T-cell (primary cell): ENCODE results near the gene IL34. TPM values are rescaled to one million over a fixed set of nuclear protein-coding genes. Genes with fewer than 3 reads are reported as not detected.

Source experiments
- ATAC-seq, 4 experiments: fragments of 200-7000 bp in 3 of 4; fragments of 150-1000 bp in 1 of 4; cut with Tn5 transposase; replicated peaks in 1 of 4; 1 replicate in 3 of 4; 2 replicates in 1 of 4; pipeline ENCODE4 v1.10.0; 2021; ENCODE audit warnings: moderate library complexity in 3 of 4, mild to moderate bottlenecking in 2 of 4, moderate number of reproducible peaks in 1 of 4
- CTCF ChIA-PET, 2 donors: fragments of 300-600 bp; sonication (Branson Sonifier 250); formaldehyde crosslinking; loops; one replicate each; lab custom pipeline; 2022; ENCODE audit warnings: antibody characterized with exemption in 2 of 2; lab: Charles Lee
- POLR2A ChIA-PET, 2 donors: fragments of 300-600 bp; sonication (Branson Sonifier 250); formaldehyde crosslinking; loops; one replicate each; lab custom pipeline; 2022; ENCODE audit warnings: antibody characterized with exemption in 2 of 2; lab: Charles Lee
- DNase-seq, 35 experiments: peaks; one replicate each; pipeline versions ENCODE4 v3.0.0 to v3.0.0-alpha.2; 2013 to 2023
- H3K27ac ChIP-seq: one replicate; pipeline ENCODE4 v1.5.1; 2013; ENCODE audit warnings: low read length
- H3K27me3 ChIP-seq, 2 experiments: replicated peaks in 1 of 2; 1 replicate in 1 of 2; 2 replicates in 1 of 2; pipeline versions ENCODE4 v1.6.1 to v1.7.0; 2013; ENCODE audit warnings: low read length in 1 of 2, mixed read lengths in 1 of 2; ENCODE audit not compliant: control insufficient read depth in 2 of 2, insufficient read depth in 2 of 2; ENCODE audit errors: extremely low read depth in 1 of 2
- H3K36me3 ChIP-seq, 2 donors: 1 replicate in 1 of 2; 2 replicates in 1 of 2; pipeline versions ENCODE4 v1.6.1 to v1.7.0; 2013; ENCODE audit warnings: low read length in 1 of 2; ENCODE audit not compliant: control insufficient read depth in 2 of 2, insufficient read depth in 1 of 2; ENCODE audit errors: extremely low read depth in 1 of 2
- H3K4me1 ChIP-seq, 2 experiments: 1 replicate in 1 of 2; 2 replicates in 1 of 2; pipeline versions ENCODE4 v1.6.1 to v1.7.0; 2013; ENCODE audit warnings: low read length in 2 of 2, mixed read lengths in 1 of 2; ENCODE audit not compliant: insufficient read depth in 2 of 2, control insufficient read depth in 1 of 2; ENCODE audit errors: extremely low read depth in 1 of 2
- H3K4me3 ChIP-seq, 2 donors: 1 replicate in 1 of 2; 2 replicates in 1 of 2; pipeline versions ENCODE4 v1.5.1 to v1.7.0; 2013; ENCODE audit warnings: mild to moderate bottlenecking in 2 of 2, low read length in 1 of 2, moderate library complexity in 1 of 2; ENCODE audit not compliant: control insufficient read depth in 1 of 2; ENCODE audit errors: extremely low read depth in 1 of 2
- H3K9me3 ChIP-seq: 2 replicates; pipeline ENCODE4 v1.7.0; 2013
- H3K27ac Mint-ChIP-seq, 2 donors: one replicate each; pipeline ENCODE4 v1.8.0; 2020 to 2021; ENCODE audit warnings: mild to moderate bottlenecking in 2 of 2, mixed read lengths in 2 of 2
- H3K27me3 Mint-ChIP-seq, 2 donors: one replicate each; pipeline ENCODE4 v1.8.0; 2021 to 2022; ENCODE audit warnings: mixed read lengths in 2 of 2
- H3K36me3 Mint-ChIP-seq: one replicate; pipeline ENCODE4 v1.8.0; 2021; ENCODE audit warnings: mixed read lengths
- H3K4me1 Mint-ChIP-seq, 3 donors: one replicate each; pipeline ENCODE4 v1.8.0; 2020 to 2022; ENCODE audit warnings: mixed read lengths in 3 of 3, mild to moderate bottlenecking in 1 of 3
- H3K4me3 Mint-ChIP-seq, 3 donors: one replicate each; pipeline ENCODE4 v1.8.0; 2020 to 2022; ENCODE audit warnings: mild to moderate bottlenecking in 3 of 3, mixed read lengths in 3 of 3, moderate library complexity in 3 of 3
- H3K9me3 Mint-ChIP-seq, 3 donors: one replicate each; pipeline ENCODE4 v1.8.0; 2020 to 2022; ENCODE audit warnings: mixed read lengths in 3 of 3
- WGBS: methylation state at CpG from one replicate; pipeline ENCODE4 v1.1.5; 2013; ENCODE audit warnings: missing lambda C conversion rate; ENCODE audit not compliant: insufficient coverage; 5-methylcytosine and 5-hydroxymethylcytosine counted together
- total RNA-seq, 35 experiments: library from RNA in 6 of 35; stranded (reverse) in 6 of 35; fragments of 120-200 nt in 1 of 35; gene quantifications; one replicate each; pipeline versions ENCODE4 v1.2.1 to v1.2.4 and lab custom pipeline; 2013 to 2026

Gene IL34
- total RNA-seq, 5 donors from 2014 or later (not counting 1 experiment from before 2014, with no cell fraction given) = 0.20 to 0.53 (median 0.45) TPM; not detected in 2

DNA sequence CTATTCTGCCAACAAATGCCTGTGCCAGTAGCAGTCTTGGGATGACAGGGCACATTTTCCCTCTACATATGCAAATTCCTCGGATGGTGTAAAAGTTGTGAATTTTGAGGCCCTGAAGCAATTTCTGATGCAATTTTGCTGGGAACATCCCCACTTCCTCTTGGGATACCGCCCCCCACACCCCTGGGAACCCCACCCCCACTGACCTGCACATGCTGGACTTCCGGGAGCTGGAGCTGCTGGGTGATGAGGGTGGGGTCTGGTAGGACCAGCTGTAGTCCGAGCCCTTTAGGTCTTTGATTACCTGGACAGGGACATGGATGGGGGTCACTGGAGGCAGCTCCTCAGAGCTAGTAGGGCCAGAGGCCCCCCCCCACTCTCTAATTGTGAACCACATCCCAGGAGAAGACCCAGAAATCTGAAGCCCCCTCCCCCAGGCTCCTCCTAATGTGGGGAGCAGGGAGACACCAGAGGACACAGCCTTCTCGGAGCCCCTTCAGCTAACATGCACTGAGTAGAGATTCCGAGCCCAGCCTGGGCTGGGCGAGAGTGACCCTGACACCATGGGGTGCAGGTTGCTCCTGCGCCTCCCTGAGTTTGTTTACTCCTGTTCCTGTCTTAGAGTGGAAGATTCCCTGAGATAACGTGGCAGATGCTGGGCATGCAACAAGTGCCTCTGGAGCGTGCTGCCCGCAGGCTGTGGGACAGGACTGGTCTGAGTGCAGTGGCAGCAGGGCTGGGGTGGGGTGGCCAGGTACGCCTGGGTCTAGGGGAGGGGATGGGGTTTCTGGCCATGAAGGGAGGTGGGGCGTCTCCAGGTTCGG, 30.5 kb downstream of the IL34 start:
- Histone ChIP-seq H3K36me3 (peaks cover 0 to 6% of the 10 kb centered on the region in 2 donors), H3K27me3 (peaks cover 0 to 18% of the 10 kb centered on the region in 2 experiments), H3K4me3 (no peak overlapping the region), H3K27ac (no peak overlapping the region), H3K4me1 (peaks cover 0 to 20% of the 10 kb centered on the region in 2 experiments), H3K9me3 (no peaks in the 10 kb centered on the region)
- CTCF ChIA-PET = no interaction called here
- no peak for DNase-seq
- H3K27me3 Mint-ChIP-seq = no peaks in the 10 kb centered on the region
- H3K9me3 Mint-ChIP-seq = no peaks in the 10 kb centered on the region
- H3K4me1 Mint-ChIP-seq = peaks cover 0 to 2% (median 0%) of the 10 kb centered on the region in 3 donors
- no peak for ATAC-seq
- POLR2A ChIA-PET = interaction anchor here in 1 of 2 donors (1.1 kb wide), 1 partner anchor 16 kb away, joined by 3 read pairs; no protein-coding TSS in a partner anchor
- no peaks in the 10 kb centered on the region for H3K36me3 Mint-ChIP-seq
- WGBS = 97% methylated on average over 8 of the region's 14 CpGs
- no peak overlapping the region for H3K4me3 Mint-ChIP-seq
- no peak overlapping the region for H3K27ac Mint-ChIP-seq

DNA sequence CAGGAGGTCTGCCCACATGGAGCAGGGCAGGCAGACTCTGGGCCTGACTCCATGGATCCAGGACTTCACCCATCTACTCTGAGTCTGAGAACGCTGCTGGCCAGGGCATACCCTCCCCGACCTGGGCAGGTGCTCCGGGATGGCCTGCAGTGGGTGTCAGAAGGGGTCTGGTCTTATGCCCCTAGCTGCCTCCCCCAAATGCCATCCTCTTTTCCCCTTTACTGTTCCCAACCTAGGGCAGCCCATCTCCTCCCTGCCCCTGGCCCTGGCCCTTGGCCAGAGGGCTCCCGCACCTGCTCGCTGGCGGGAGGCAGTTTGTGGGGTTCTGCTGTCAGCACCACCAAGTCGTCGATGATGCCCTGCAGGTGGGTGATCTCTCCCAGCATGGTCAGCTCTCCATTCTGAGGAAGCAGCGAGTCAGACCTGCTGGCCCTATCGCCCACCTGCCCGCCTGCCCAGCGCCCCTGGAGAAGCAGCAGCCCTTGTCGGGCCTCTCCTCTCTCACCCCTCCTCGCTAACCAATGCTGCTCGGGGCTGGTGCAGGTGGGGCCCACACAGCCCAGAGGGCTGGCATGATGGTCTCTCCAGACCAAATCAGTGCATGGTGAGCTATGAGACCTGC, 31.3 kb downstream of the IL34 start:
- Mint-ChIP-seq H3K27me3 (peaks cover 0 to 3% of the 10 kb centered on the region in 2 donors), H3K4me1 (peaks cover 0 to 2% (median 0%) of the 10 kb centered on the region in 3 donors), H3K9me3 (no peaks in the 10 kb centered on the region), H3K4me3 (no peak overlapping the region), H3K36me3 (no peaks in the 10 kb centered on the region), H3K27ac (no peak overlapping the region)
- 89% methylated on average over 11 of the region's 15 CpGs for WGBS
- peaks cover 0 to 6% of the 10 kb centered on the region in 2 donors for H3K36me3 ChIP-seq
- no peak overlapping the region for H3K27ac ChIP-seq
- no peak overlapping the region for H3K4me3 ChIP-seq
- peaks cover 0 to 20% of the 10 kb centered on the region in 2 experiments for H3K4me1 ChIP-seq
- no peak for ATAC-seq
- H3K9me3 ChIP-seq = no peaks in the 10 kb centered on the region
- ChIA-PET CTCF (no interaction called here), POLR2A (no interaction called here)
- DNase-seq = no peak
- peaks cover 0 to 25% of the 10 kb centered on the region in 2 experiments for H3K27me3 ChIP-seq

DNA sequence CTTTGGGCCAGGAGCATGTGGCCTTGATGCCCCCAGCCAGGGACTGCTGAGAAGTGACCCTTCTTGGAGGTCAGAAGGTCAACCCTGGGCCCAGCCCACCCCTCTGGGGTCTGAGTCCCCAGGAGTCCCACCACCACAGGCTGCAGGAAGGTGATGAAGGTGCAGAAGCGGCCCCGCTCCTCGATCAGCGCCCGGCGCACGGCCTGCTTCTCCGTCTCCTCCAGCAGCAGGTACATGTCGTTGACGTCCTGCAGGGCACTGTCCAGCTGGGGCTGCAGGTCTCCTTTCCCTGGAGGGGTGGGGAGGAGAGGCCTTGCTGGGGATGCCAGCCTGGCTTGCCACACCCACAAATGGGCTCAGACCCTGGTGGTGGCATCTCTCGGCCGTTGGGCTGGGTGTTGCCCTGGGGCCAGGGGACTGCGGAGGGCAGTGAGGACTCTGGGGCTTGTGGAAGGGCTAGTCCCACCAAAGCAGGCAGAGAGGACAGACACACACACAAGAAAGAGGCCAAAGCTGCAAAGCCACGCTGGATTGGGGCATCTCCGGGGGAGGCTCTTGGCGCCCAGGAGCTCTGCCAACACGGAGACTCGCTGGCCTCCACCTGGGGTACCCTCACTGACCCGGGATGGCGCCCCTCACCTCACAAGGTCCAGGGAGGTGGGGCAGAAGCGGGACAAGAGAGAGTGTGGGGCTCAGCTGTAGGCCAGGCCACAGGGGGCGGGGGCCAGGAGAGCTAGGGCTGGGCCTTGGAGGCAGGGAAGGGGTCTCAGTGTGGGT, 31.9 kb downstream of the IL34 start:
- no peak overlapping the region for H3K27ac Mint-ChIP-seq
- peaks cover 0 to 9% of the 10 kb centered on the region in 2 donors for H3K27me3 Mint-ChIP-seq
- ChIA-PET CTCF (no interaction called here), POLR2A (no interaction called here)
- no peak overlapping the region for H3K4me3 Mint-ChIP-seq
- H3K27me3 ChIP-seq = peaks cover 0 to 32% of the 10 kb centered on the region in 2 experiments
- H3K27ac ChIP-seq = no peak overlapping the region
- ATAC-seq (no peak), DNase-seq (no peak)
- H3K9me3 Mint-ChIP-seq = no peaks in the 10 kb centered on the region
- peaks cover 0 to 2% (median 0%) of the 10 kb centered on the region in 3 donors for H3K4me1 Mint-ChIP-seq
- H3K36me3 Mint-ChIP-seq = no peaks in the 10 kb centered on the region
- 96% methylated on average over 13 of the region's 22 CpGs for WGBS
- peaks cover 0 to 3% of the 10 kb centered on the region in 2 donors for H3K36me3 ChIP-seq
- H3K4me1 ChIP-seq = peaks cover 0 to 21% of the 10 kb centered on the region in 2 experiments
- no peaks in the 10 kb centered on the region for H3K9me3 ChIP-seq
- H3K4me3 ChIP-seq = no peak overlapping the region

DNA sequence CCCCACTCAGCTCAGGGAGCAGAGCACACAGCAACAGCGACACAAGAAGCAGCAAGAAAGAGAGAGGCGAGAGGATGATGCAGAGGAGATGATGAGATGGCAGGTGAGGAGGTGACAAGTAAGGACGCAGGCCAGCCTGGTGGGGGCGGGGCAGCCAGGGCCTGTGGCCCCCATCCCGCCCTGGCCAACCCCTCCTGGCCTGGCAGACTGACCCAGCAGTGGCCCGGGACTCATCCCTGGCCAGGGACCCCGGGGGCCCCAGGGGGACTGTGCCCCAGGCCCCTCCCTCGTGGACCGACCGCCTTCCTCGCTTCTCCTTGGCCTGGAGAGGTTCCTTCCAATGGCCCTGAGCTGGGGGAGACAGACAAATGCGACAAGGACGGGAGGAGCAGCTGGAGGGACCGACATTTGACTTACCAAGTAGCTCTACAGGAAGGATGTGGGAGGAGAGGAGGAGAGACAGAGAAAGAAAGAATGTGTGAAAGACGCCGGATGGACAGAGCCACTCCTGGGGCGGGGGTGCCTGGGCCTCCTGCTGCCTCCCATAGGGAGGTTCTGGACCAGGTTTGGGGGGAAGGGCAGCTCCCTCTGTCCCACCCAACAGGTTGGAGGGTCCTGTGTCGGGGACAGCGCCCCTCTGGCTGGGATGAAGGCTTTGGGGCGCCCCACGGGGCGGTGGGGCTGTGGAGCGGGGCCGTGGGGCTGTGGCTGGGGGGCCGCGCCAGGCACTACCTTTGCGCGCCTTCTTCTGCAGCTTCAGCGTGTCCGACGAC, 32.7 kb downstream of the IL34 start:
- no peak overlapping the region for H3K27ac Mint-ChIP-seq
- DNase-seq (no peak), ATAC-seq (no peak)
- 86% methylated on average over 21 of the region's 31 CpGs for WGBS
- Histone ChIP-seq H3K27ac (no peak overlapping the region), H3K9me3 (no peaks in the 10 kb centered on the region), H3K4me1 (peaks cover 0 to 22% of the 10 kb centered on the region in 2 experiments), H3K4me3 (no peak overlapping the region), H3K27me3 (peaks cover 0 to 40% of the 10 kb centered on the region in 2 experiments), H3K36me3 (peaks cover 0 to 3% of the 10 kb centered on the region in 2 donors)
- no peaks in the 10 kb centered on the region for H3K36me3 Mint-ChIP-seq
- no peaks in the 10 kb centered on the region for H3K9me3 Mint-ChIP-seq
- ChIA-PET CTCF (interaction anchor here in 1 of 2 donors (0.8 kb wide), 1 partner anchor 92 kb away, joined by 3 read pairs; no protein-coding TSS in a partner anchor), POLR2A (no interaction called here)
- peaks cover 0 to 2% (median 0%) of the 10 kb centered on the region in 3 donors for H3K4me1 Mint-ChIP-seq
- H3K27me3 Mint-ChIP-seq = peaks cover 0 to 15% of the 10 kb centered on the region in 2 donors
- no peak overlapping the region for H3K4me3 Mint-ChIP-seq

DNA sequence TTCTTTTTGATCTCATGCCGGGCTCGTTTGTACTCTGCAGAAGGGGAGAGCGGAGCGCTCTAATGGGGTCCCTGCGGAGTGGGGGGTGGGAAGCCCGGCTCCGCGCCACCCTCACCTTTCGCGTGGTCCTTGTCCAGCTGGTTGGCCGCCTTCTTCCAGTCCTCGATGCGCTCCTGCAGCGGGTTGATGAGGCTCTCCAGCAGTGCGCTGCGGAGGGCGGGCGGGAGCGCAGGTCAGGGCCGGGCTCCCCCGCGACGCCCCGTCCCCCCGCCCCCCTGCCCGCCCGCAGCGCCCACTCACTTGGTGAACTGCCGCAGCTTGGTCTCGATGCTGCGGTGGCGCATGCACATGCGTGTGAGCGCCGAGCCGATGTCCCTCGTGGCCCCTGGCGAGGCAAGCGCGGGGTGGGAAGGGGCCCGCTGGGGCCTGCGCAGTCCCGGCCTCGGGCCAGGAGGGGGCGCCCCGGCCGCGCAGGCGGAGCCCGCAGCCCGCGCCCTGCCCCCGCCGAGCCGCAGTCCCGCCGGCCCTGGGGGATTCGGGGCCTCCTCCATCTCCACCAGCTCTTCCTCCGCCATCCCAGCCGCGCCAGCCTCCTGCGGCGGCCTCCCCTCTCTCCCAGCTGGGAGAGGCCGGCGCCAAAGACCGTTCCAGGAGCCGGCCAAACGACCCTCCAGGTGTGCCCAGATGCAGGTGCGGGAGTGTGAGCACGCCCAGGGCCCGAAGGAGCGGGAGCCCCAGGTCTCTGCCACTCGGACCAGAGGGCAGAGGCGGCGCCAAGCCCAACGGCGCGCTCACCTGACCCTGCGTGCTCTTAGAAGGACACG, 33.5 kb downstream of the IL34 start:
- H3K9me3 ChIP-seq = no peaks in the 10 kb centered on the region
- Mint-ChIP-seq H3K4me1 (peaks cover 0 to 4% (median 0%) of the 10 kb centered on the region in 3 donors), H3K9me3 (no peaks in the 10 kb centered on the region), H3K36me3 (no peaks in the 10 kb centered on the region), H3K27ac (no peak overlapping the region), H3K4me3 (no peak overlapping the region), H3K27me3 (peaks cover 0 to 21% of the 10 kb centered on the region in 2 donors)
- H3K4me1 ChIP-seq = peaks cover 0 to 25% of the 10 kb centered on the region in 2 experiments
- POLR2A ChIA-PET = interaction anchor here in 1 of 2 donors (0.5 kb wide), 1 partner anchor 828 kb away, joined by 4 read pairs; no protein-coding TSS in a partner anchor
- ATAC-seq (peak in 2 of 4 experiments; percentile 38 to 43), DNase-seq (peak in 1 of 35 experiments; percentile 28)
- 78% methylated on average over 70 of the region's 80 CpGs for WGBS
- peaks cover 0 to 48% of the 10 kb centered on the region in 2 experiments for H3K27me3 ChIP-seq
- H3K27ac ChIP-seq = no peak overlapping the region
- peaks cover 0 to under 1% of the 10 kb centered on the region in 2 donors for H3K36me3 ChIP-seq
- CTCF ChIA-PET = interaction anchor here in 1 of 2 donors (0.8 kb wide), 1 partner anchor 91 kb away, joined by 3 read pairs; no protein-coding TSS in a partner anchor
- H3K4me3 ChIP-seq = no peak overlapping the region
